ENCODE results near the gene ELOVL5. TPM values are rescaled to one million over a fixed set of nuclear protein-coding genes. Genes with fewer than 3 reads are reported as not detected.

Gene ELOVL5
- total RNA-seq, 1 donor from 2014 or later: 185 TPM

DNA sequence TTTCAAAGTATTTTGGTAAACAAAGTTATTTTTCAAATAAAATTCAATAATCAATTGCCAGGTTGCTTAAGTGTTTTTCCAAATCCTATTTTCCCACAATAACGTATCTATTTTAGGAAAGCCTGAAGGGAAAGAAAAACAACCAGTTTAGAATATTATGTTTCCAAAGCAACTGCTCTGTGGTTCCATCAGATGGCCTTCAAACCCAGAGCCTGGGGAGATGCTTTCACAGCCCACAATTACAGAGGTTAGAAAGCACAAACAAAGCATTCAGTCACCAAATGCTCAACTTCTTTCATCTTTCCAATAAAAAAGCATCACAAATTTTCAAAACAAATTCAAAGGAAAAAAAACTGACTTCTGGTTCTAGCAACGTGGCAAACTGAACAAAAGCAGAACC is 66.0 kb downstream of the ELOVL5 start:
- H3F3A ChIP-seq (ENCODE audit: low read depth): peaks cover 8% of the 10 kb centered on the region
- peaks cover 18% of the 10 kb centered on the region for H3K4me1 ChIP-seq
- H3K4me2 ChIP-seq: no peak overlapping the region
- Mint-ChIP-seq H3K4me3 (no peak overlapping the region), H3K27me3 (ENCODE audit: insufficient read depth, low read depth) (peaks cover 2% of the 10 kb centered on the region), H3K4me1 (peaks cover 13% of the 10 kb centered on the region), H3K27ac (no peak overlapping the region), H3K36me3 (peaks cover 20% of the 10 kb centered on the region), H3K9me3 (no peaks in the 10 kb centered on the region)
- no peak for DNase-seq (ENCODE audit: low spot score)
- H3K27ac ChIP-seq: no peak overlapping the region
- no peaks in the 10 kb centered on the region for H3K27me3 ChIP-seq
- H3K36me3 ChIP-seq: peaks cover 3% of the 10 kb centered on the region
- TF ChIP-seq, protein P1, sequence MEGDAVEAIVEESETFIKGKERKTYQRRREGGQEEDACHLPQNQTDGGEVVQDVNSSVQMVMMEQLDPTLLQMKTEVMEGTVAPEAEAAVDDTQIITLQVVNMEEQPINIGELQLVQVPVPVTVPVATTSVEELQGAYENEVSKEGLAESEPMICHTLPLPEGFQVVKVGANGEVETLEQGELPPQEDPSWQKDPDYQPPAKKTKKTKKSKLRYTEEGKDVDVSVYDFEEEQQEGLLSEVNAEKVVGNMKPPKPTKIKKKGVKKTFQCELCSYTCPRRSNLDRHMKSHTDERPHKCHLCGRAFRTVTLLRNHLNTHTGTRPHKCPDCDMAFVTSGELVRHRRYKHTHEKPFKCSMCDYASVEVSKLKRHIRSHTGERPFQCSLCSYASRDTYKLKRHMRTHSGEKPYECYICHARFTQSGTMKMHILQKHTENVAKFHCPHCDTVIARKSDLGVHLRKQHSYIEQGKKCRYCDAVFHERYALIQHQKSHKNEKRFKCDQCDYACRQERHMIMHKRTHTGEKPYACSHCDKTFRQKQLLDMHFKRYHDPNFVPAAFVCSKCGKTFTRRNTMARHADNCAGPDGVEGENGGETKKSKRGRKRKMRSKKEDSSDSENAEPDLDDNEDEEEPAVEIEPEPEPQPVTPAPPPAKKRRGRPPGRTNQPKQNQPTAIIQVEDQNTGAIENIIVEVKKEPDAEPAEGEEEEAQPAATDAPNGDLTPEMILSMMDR (IDR thresholded peaks at IDR 0.05): no peak
- no peak for TF ChIP-seq EZH2 (IDR thresholded peaks at IDR 0.05)
- no peak for TF ChIP-seq EZH2phosphoT487 (IDR thresholded peaks at IDR 0.05)
- H3K9me3 ChIP-seq (ENCODE audit: low read depth): no peaks in the 10 kb centered on the region
- H3K9ac ChIP-seq: no peak overlapping the region
- peaks cover 31% of the 10 kb centered on the region for H4K20me1 ChIP-seq (ENCODE audit: low read depth)
- no peak overlapping the region for H3K4me3 ChIP-seq
- no peak overlapping the region for H2AFZ ChIP-seq (replicated peaks)
- peaks cover 24% of the 10 kb centered on the region for H3K79me2 ChIP-seq (ENCODE audit: low read depth)

GRCh38 chr6:53282234-53282633 is 66.5 kb downstream of the ELOVL5 start:
- Histone ChIP-seq H3K27ac (no peak overlapping the region), H3K4me3 (no peak overlapping the region), H3K36me3 (peaks cover 3% of the 10 kb centered on the region), H3K4me2 (no peak overlapping the region), H4K20me1 (ENCODE audit: low read depth) (peaks cover 28% of the 10 kb centered on the region), H3K9me3 (ENCODE audit: low read depth) (no peaks in the 10 kb centered on the region), H3K27me3 (no peaks in the 10 kb centered on the region), H3K4me1 (peaks cover 13% of the 10 kb centered on the region), H3K9ac (no peak overlapping the region), H3F3A (ENCODE audit: low read depth) (peaks cover 3% of the 10 kb centered on the region), H2AFZ (replicated peaks) (no peak overlapping the region), H3K79me2 (ENCODE audit: low read depth) (peaks cover 24% of the 10 kb centered on the region)
- TF ChIP-seq, protein P1 (IDR thresholded peaks at IDR 0.05): no peak
- TF ChIP-seq EZH2 (IDR thresholded peaks at IDR 0.05): no peak
- no peak for TF ChIP-seq EZH2phosphoT487 (IDR thresholded peaks at IDR 0.05)
- peaks cover 2% of the 10 kb centered on the region for H3K27me3 Mint-ChIP-seq (ENCODE audit: insufficient read depth, low read depth)
- no peak overlapping the region for H3K4me3 Mint-ChIP-seq
- H3K9me3 Mint-ChIP-seq: no peaks in the 10 kb centered on the region
- H3K27ac Mint-ChIP-seq: no peak overlapping the region
- peaks cover 8% of the 10 kb centered on the region for H3K4me1 Mint-ChIP-seq
- DNase-seq (ENCODE audit: low spot score): no peak
- peaks cover 23% of the 10 kb centered on the region for H3K36me3 Mint-ChIP-seq

DNA sequence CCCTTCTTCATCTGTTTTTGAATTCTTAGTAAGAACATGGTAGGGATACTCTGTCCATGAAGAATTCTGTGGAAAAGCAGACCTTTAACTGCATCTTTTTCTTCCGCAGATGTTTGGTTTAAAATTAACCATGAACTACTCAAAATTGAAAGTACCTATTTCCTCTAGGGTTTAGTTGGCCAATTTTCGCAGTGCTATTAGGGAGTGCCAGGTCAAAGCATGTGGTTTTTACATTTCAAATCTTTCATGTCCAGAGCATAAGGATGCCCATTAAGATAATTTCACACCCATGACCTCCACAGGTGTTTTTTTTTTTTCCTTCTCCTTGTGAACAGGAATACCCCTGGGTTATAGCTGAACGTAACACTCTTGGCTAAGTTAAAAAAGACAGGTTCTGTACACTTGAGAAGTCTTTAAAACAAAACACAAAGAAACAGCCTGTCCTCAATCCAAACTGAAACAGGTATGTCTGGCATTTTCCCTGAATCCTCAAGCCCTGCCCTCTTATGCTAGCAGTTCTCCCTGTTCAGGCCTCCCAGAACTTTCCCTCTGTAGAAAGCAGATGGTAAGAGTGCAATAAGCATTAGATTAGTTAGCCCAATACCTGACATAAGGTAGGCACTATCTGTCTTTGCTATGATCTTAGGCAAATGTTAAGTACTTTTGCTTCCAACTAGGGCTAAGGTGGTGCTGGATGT is 67.1 kb downstream of the ELOVL5 start:
- Histone ChIP-seq H3K4me2 (no peak overlapping the region), H4K20me1 (ENCODE audit: low read depth) (peaks cover 28% of the 10 kb centered on the region), H3K9me3 (ENCODE audit: low read depth) (no peaks in the 10 kb centered on the region), H3K27ac (no peak overlapping the region), H3K27me3 (no peaks in the 10 kb centered on the region), H3K9ac (no peak overlapping the region), H3F3A (ENCODE audit: low read depth) (no peaks in the 10 kb centered on the region), H3K79me2 (ENCODE audit: low read depth) (peaks cover 24% of the 10 kb centered on the region), H2AFZ (replicated peaks) (no peak overlapping the region), H3K4me3 (no peak overlapping the region), H3K4me1 (peaks cover 10% of the 10 kb centered on the region), H3K36me3 (peaks cover 3% of the 10 kb centered on the region)
- no peak for DNase-seq (ENCODE audit: low spot score)
- peaks cover 23% of the 10 kb centered on the region for H3K36me3 Mint-ChIP-seq
- H3K27me3 Mint-ChIP-seq (ENCODE audit: insufficient read depth, low read depth): peaks cover 2% of the 10 kb centered on the region
- no peak overlapping the region for H3K27ac Mint-ChIP-seq
- H3K9me3 Mint-ChIP-seq: no peaks in the 10 kb centered on the region
- TF ChIP-seq EZH2 (IDR thresholded peaks at IDR 0.05) (no peak), EZH2phosphoT487 (IDR thresholded peaks at IDR 0.05) (no peak)
- TF ChIP-seq, protein P1 (IDR thresholded peaks at IDR 0.05): no peak
- peaks cover 5% of the 10 kb centered on the region for H3K4me1 Mint-ChIP-seq
- H3K4me3 Mint-ChIP-seq: no peak overlapping the region

All from neural progenitor cell (in vitro differentiated cells).